ENCODE results near the gene TRIM7. TPM values are rescaled to one million over a fixed set of nuclear protein-coding genes. Genes with fewer than 3 reads are reported as not detected.

TRIM7 gene
- total RNA-seq, 4 donors from 2014 or later = 0.88 to 2.6 (median 2.2) TPM

GRCh38 chr5:181235323-181235688, 30.3 kb upstream of the TRIM7 start:
- peaks cover 0 to 94% (median 9%) of the 10 kb centered on the region in 3 donors for H3K36me3 ChIP-seq
- no peak overlapping the region for H3K4me3 ChIP-seq
- H3K9me3 ChIP-seq = no peaks in the 10 kb centered on the region
- no peak for DNase-seq
- no peak for TF ChIP-seq POLR2A (IDR thresholded peaks at IDR 0.05)
- TF ChIP-seq, protein P1, sequence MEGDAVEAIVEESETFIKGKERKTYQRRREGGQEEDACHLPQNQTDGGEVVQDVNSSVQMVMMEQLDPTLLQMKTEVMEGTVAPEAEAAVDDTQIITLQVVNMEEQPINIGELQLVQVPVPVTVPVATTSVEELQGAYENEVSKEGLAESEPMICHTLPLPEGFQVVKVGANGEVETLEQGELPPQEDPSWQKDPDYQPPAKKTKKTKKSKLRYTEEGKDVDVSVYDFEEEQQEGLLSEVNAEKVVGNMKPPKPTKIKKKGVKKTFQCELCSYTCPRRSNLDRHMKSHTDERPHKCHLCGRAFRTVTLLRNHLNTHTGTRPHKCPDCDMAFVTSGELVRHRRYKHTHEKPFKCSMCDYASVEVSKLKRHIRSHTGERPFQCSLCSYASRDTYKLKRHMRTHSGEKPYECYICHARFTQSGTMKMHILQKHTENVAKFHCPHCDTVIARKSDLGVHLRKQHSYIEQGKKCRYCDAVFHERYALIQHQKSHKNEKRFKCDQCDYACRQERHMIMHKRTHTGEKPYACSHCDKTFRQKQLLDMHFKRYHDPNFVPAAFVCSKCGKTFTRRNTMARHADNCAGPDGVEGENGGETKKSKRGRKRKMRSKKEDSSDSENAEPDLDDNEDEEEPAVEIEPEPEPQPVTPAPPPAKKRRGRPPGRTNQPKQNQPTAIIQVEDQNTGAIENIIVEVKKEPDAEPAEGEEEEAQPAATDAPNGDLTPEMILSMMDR (IDR thresholded peaks at IDR 0.05) = no peak
- H3K27me3 ChIP-seq = no peaks in the 10 kb centered on the region
- H3K27ac ChIP-seq = no peak overlapping the region
- peaks cover 0 to 6% (median 0%) of the 10 kb centered on the region in 4 donors for H3K4me1 ChIP-seq

- H3K9me3 ChIP-seq = no peaks in the 10 kb centered on the region
- H3K27ac ChIP-seq = no peak overlapping the region
- H3K4me1 ChIP-seq = no peaks in the 10 kb centered on the region
- no peak overlapping the region for H3K4me3 ChIP-seq
- TF ChIP-seq, protein P1 (IDR thresholded peaks at IDR 0.05) = no peak
- TF ChIP-seq POLR2A (IDR thresholded peaks at IDR 0.05) = no peak
- peaks cover 0 to 88% (median 9%) of the 10 kb centered on the region in 3 donors for H3K36me3 ChIP-seq
- DNase-seq = no peak
- H3K27me3 ChIP-seq = no peaks in the 10 kb centered on the region
These were observed 29.7 kb upstream of the TRIM7 start for GRCh38 chr5:181234455-181235306.

DNA sequence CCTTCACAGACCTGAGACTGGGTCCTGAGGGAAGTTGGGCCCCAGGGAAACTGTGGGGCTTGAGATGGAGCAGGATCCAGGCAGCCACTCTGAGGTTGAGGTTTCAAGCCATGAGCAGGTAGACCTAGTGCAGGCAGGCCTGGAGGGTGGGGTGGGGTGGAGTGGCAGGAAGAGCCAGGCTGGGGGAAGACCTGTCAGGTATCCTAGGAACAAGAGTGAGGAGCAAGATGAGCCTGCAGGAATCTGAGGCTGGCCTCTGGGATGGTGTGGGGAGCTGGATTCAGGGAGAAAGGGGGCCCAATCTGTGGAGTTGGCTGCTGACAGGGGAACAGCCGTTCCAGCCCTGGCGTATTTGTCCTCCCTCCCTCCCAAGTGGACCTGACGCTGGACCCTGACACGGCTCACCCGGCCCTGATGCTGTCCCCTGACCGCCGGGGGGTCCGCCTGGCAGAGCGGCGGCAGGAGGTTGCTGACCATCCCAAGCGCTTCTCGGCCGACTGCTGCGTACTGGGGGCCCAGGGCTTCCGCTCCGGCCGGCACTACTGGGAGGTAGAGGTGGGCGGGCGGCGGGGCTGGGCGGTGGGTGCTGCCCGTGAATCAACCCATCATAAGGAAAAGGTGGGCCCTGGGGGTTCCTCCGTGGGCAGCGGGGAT, 28.9 kb upstream of the TRIM7 start:
- Histone ChIP-seq H3K27ac (no peak overlapping the region), H3K4me3 (no peak overlapping the region), H3K27me3 (no peaks in the 10 kb centered on the region), H3K4me1 (no peaks in the 10 kb centered on the region), H3K9me3 (no peaks in the 10 kb centered on the region), H3K36me3 (peaks cover 0 to 81% (median 9%) of the 10 kb centered on the region in 3 donors)
- TF ChIP-seq, protein P1 (IDR thresholded peaks at IDR 0.05) = no peak
- no peak for TF ChIP-seq POLR2A (IDR thresholded peaks at IDR 0.05)
- no peak for DNase-seq

GRCh38 chr5:181233088-181233800, 28.2 kb upstream of the TRIM7 start:
- no peaks in the 10 kb centered on the region for H3K27me3 ChIP-seq
- H3K36me3 ChIP-seq = peaks cover 0 to 74% (median 9%) of the 10 kb centered on the region in 3 donors
- no peak for DNase-seq
- no peaks in the 10 kb centered on the region for H3K9me3 ChIP-seq
- no peak overlapping the region for H3K27ac ChIP-seq
- TF ChIP-seq, protein P1 (IDR thresholded peaks at IDR 0.05) = no peak
- TF ChIP-seq POLR2A (IDR thresholded peaks at IDR 0.05) = no peak
- no peaks in the 10 kb centered on the region for H3K4me1 ChIP-seq
- H3K4me3 ChIP-seq = no peak overlapping the region

- no peak for TF ChIP-seq POLR2A (IDR thresholded peaks at IDR 0.05)
- TF ChIP-seq, protein P1 (IDR thresholded peaks at IDR 0.05) = no peak
- Histone ChIP-seq H3K4me3 (no peak overlapping the region), H3K27ac (no peak overlapping the region), H3K36me3 (peaks cover 0 to 67% (median 7%) of the 10 kb centered on the region in 3 donors), H3K9me3 (no peaks in the 10 kb centered on the region), H3K27me3 (no peaks in the 10 kb centered on the region), H3K4me1 (no peaks in the 10 kb centered on the region)
- no peak for DNase-seq
These were observed 27.6 kb upstream of the TRIM7 start for GRCh38 chr5:181232593-181232992.

Measured in Peyer's patch (tissue), 4 donors.